RWPE2 (cell line): ENCODE results near the gene BRMS1.
A peak's percentile ranks its signal among the peaks of the same experiment; 100 is the strongest.
"Not testable (repeated sequence)": the region's sequence is repeated elsewhere in the genome, so short reads cannot be mapped to it uniquely, and the experiment has no call there.

Source experiments
- ATAC-seq: fragments of 200-7000 bp; cut with Tn5 transposase; 3 replicates; pipeline ENCODE4 v1.9.1; 2021; ENCODE audit warnings: low read depth
- DNase-seq: peaks from one replicate; pipeline ENCODE4 v3.0.0-alpha.2; 2020; ENCODE audit warnings: low spot score
- H3K27ac ChIP-seq: fragments of 450-650 bp; 2 replicates; pipeline ENCODE4 v1.5.1; 2017; ENCODE audit warnings: mild to moderate bottlenecking; ENCODE audit not compliant: poor library complexity, severe bottlenecking
- H3K27me3 ChIP-seq: fragments of 250-450 bp; sonication (Bioruptor Pico); 2 replicates; pipeline ENCODE4 v1.5.1; 2021; ENCODE audit warnings: mild to moderate bottlenecking, moderate library complexity; ENCODE audit not compliant: insufficient read depth, poor library complexity, severe bottlenecking
- H3K36me3 ChIP-seq: fragments of 250-450 bp; sonication (Bioruptor Pico); 2 replicates; pipeline ENCODE4 v1.5.1; 2020; ENCODE audit warnings: low read depth, mild to moderate bottlenecking, moderate library complexity
- H3K4me1 ChIP-seq: fragments of 250-450 bp; sonication (Bioruptor Pico); 2 replicates; pipeline ENCODE4 v1.5.1; 2021; ENCODE audit warnings: mild to moderate bottlenecking, moderate library complexity; ENCODE audit not compliant: insufficient read depth, poor library complexity, severe bottlenecking
- H3K4me3 ChIP-seq: fragments of 250-450 bp; sonication (Bioruptor Pico); 2 replicates; pipeline ENCODE4 v1.5.1; 2021; ENCODE audit warnings: mild to moderate bottlenecking, moderate library complexity; ENCODE audit not compliant: severe bottlenecking
- H3K9me3 ChIP-seq: fragments of 250-450 bp; sonication (Bioruptor Pico); 2 replicates; pipeline ENCODE4 v1.5.1; 2021; ENCODE audit warnings: mild to moderate bottlenecking, moderate library complexity; ENCODE audit not compliant: severe bottlenecking
- TF ChIP-seq, protein P1 (sequence below): fragments of 450-650 bp; IDR thresholded peaks from one replicate; pipeline ENCODE4 v1.5.1; 2017; ENCODE audit warnings: mild to moderate bottlenecking, moderate library complexity; ENCODE audit not compliant: poor library complexity, severe bottlenecking

The BRMS1 gene

GRCh38 chr11:66359662-66360087, 14.8 kb upstream of the BRMS1 start:
- ATAC-seq (no peak), DNase-seq (no peak)
- Histone ChIP-seq H3K27me3 (no peaks in the 10 kb centered on the region), H3K27ac (no peak overlapping the region), H3K4me3 (no peak overlapping the region), H3K4me1 (no peaks in the 10 kb centered on the region), H3K9me3 (no peaks in the 10 kb centered on the region), H3K36me3 (peaks cover 9% of the 10 kb centered on the region; the same call in 1 of the 2 replicates)
- TF ChIP-seq, protein P1, sequence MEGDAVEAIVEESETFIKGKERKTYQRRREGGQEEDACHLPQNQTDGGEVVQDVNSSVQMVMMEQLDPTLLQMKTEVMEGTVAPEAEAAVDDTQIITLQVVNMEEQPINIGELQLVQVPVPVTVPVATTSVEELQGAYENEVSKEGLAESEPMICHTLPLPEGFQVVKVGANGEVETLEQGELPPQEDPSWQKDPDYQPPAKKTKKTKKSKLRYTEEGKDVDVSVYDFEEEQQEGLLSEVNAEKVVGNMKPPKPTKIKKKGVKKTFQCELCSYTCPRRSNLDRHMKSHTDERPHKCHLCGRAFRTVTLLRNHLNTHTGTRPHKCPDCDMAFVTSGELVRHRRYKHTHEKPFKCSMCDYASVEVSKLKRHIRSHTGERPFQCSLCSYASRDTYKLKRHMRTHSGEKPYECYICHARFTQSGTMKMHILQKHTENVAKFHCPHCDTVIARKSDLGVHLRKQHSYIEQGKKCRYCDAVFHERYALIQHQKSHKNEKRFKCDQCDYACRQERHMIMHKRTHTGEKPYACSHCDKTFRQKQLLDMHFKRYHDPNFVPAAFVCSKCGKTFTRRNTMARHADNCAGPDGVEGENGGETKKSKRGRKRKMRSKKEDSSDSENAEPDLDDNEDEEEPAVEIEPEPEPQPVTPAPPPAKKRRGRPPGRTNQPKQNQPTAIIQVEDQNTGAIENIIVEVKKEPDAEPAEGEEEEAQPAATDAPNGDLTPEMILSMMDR, result no peak

DNA sequence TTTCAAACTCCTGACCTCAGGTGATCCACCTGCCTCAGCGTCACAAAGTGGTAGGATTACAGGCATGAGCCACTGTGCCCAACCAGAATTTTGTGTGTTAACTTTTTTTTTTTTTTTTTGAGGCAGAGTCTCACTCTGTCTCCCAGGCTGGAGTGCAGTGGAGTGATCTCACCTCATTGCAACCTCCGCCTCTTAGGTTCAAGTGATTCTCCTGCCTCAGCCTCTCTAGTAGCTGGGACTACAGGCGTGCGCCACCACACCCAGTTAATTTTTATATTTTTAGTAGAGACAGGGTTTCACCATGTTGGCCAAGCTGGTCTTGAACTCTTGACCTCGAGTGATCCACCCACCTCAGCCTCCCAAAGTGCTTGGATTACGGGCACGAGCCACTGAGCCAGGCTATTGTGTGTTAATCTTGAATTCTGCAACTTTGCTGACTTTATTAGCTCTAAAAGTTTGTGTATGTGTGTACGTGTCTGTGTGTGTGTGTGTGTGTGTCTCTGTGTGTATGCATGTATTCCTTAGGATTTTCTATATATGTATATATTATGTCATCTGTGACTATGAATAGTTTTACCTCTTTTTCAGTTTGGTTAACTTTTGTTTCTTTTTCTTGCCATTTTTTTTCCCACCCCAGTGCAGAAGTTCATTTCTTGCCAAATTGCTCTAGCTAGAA, 5.8 kb upstream of the BRMS1 start:
- not testable (repeated sequence) for ATAC-seq, H3K4me1 ChIP-seq, DNase-seq, H3K4me3 ChIP-seq, H3K9me3 ChIP-seq, H3K27me3 ChIP-seq, H3K27ac ChIP-seq, H3K36me3 ChIP-seq

DNA sequence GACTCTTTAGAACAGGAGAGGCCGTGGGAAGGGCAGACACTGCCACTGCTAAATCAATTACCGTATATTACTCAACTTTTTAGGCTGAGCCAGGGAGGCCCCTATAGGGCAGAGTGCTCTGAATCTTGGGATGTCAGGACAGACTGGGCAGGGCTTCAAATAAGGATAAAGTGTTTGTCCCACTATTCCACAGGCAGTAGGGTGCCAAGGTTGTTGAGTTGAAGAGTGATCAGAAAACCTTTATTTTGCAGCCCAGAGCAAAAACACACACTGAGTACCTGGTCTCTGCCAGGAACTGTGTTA, 4.1 kb upstream of the BRMS1 start:
- no peak for ATAC-seq
- DNase-seq, result no peak
- TF ChIP-seq, protein P1, result no peak
- H3K4me3 ChIP-seq, result no peak overlapping the region
- H3K36me3 ChIP-seq, result 0 out of 2 replicates have a peak, but pooled peaks cover 2% of the 10 kb centered on the region
- H3K27me3 ChIP-seq, result no peaks in the 10 kb centered on the region
- H3K9me3 ChIP-seq, result no peaks in the 10 kb centered on the region
- H3K4me1 ChIP-seq, result peaks cover 10% of the 10 kb centered on the region
- no peak overlapping the region for H3K27ac ChIP-seq

- Histone ChIP-seq H3K27me3 (no peaks in the 10 kb centered on the region), H3K4me3 (peak within 1 kb of the TSS; percentile 85), H3K4me1 (peaks cover 21% of the 10 kb centered on the region), H3K9me3 (no peaks in the 10 kb centered on the region), H3K27ac (peak within 1 kb of the TSS; percentile 59), H3K36me3 (peaks cover 4% of the 10 kb centered on the region; the same call in 1 of the 2 replicates)
- TF ChIP-seq, protein P1, result no peak
- DNase-seq, result no peak
- peak; percentile 46 for ATAC-seq
These were observed 2.7 kb upstream of the BRMS1 start, which contains the start of gene B4GAT1 for GRCh38 chr11:66347425-66348276. TSS of gene B4GAT1 (minus strand) at chr11:66347629. CDS start at chr11:66347545, 84 bp downstream.

DNA sequence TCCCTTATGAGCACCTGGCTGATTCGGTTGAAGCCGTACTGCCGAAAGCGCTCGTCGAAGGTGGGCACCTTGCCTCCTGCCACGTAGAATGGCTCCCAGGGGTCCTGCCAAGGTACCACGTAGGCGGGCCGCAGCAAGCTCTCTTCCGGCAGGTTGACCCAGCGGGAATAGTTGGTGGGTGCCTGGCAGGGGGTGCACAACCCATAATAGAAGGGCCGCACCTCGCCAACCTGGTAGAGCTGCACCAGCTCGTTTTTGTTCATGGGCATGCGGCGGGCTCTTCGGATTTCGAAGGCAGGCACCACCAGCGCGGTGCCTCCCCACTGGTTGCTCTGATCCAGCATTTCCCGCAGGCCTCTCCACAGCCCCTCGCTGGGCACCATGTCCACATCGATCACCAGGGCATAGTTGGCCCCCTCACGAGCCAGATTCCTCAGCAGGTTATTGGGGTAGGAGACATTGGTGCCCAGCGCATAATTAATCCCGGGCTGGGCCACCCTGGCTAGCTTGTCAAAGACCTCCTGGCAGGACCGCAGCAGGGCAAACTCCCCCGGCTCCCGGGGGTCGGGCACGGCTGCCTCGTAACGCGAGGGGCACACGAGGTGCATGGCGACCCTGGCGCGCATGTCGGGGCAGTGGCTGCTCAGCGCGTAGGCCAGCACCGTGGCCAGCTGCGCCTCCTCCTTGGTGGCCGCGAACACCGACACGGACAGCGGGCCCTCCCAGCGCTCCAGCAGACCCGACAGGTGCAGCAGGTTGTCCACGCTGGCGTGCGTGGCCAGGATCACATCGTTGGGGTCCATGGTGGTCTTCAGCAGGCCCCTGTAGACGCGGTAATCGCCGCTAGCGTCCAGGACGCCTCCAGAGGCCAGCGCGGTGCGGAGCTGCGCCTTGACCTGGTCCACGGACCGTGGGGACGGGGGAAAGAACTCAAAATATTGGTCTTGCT, 1.8 kb upstream of the BRMS1 start:
- H3K4me3 ChIP-seq, result peak overlapping the region; percentile 85
- no peaks in the 10 kb centered on the region for H3K9me3 ChIP-seq
- DNase-seq (no peak), ATAC-seq (peak; percentile 9; the same call in 1 of the 3 replicates)
- no peaks in the 10 kb centered on the region for H3K27me3 ChIP-seq
- TF ChIP-seq, protein P1, result no peak
- peaks cover 12% of the 10 kb centered on the region; the same call in 1 of the 2 replicates for H3K36me3 ChIP-seq
- H3K27ac ChIP-seq, result peak overlapping the region; percentile 59
- peaks cover 21% of the 10 kb centered on the region for H3K4me1 ChIP-seq
